Measurements from ENCODE around the gene SIAE. TPM values are rescaled to one million over a fixed set of nuclear protein-coding genes. Genes with fewer than 3 reads are reported as not detected.
"Not testable (repeated sequence)": the region's sequence is repeated elsewhere in the genome, so short reads cannot be mapped to it uniquely, and the experiment has no call there.

Gene SIAE
- total and polyA plus RNA-seq, 2 donors from 2014 or later: 53.2 to 59.7 TPM

DNA sequence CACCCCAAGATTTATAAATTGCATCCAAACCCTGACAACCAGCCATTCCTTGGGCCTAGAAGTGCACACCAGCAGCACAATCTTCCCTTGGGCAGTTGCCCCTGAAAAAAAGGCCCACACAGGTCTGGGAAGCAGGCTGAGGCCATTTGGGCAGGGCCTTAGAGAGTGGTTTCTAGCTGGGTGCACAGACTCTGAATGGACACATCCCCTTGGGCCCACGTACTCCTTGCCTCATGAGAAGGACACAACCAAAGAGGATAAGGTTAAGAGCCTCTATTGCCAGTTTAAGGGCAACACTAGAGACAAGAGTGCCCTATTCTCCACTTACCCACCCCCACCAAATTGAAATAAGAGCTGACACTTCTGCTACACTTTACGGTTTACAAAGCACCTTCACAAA lies 63.2 kb downstream of the SIAE start:
- Histone ChIP-seq H3K36me3 (ENCODE audit: control insufficient read depth in 2 of 3, insufficient read depth in 3 of 3, low read length in 3 of 3) (no peaks in the 10 kb centered on the region), H3K4me1 (ENCODE audit: control insufficient read depth in 2 of 3, insufficient read depth in 2 of 3, low read depth in 1 of 3, low read length in 3 of 3) (no peaks in the 10 kb centered on the region), H3K4me3 (ENCODE audit: low read length in 3 of 3) (no peak overlapping the region), H3K9ac (ENCODE audit: low read length in 3 of 3) (no peak overlapping the region), H3K9me3 (ENCODE audit: control insufficient read depth in 2 of 3, insufficient read depth in 1 of 3, low read length in 3 of 3) (no peaks in the 10 kb centered on the region), H3K27me3 (ENCODE audit: control insufficient read depth, insufficient read depth, low read length) (no peaks in the 10 kb centered on the region), H3K27ac (ENCODE audit: low read depth in 2 of 2, low read length in 2 of 2) (no peak overlapping the region)
- intact Hi-C loops (cut with DNase I): no loop called here
- FAIRE-seq (no peak), DNase-seq (no peak)
- TF ChIP-seq, protein P1, sequence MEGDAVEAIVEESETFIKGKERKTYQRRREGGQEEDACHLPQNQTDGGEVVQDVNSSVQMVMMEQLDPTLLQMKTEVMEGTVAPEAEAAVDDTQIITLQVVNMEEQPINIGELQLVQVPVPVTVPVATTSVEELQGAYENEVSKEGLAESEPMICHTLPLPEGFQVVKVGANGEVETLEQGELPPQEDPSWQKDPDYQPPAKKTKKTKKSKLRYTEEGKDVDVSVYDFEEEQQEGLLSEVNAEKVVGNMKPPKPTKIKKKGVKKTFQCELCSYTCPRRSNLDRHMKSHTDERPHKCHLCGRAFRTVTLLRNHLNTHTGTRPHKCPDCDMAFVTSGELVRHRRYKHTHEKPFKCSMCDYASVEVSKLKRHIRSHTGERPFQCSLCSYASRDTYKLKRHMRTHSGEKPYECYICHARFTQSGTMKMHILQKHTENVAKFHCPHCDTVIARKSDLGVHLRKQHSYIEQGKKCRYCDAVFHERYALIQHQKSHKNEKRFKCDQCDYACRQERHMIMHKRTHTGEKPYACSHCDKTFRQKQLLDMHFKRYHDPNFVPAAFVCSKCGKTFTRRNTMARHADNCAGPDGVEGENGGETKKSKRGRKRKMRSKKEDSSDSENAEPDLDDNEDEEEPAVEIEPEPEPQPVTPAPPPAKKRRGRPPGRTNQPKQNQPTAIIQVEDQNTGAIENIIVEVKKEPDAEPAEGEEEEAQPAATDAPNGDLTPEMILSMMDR (IDR thresholded peaks at IDR 0.05; ENCODE audit: borderline replicate concordance, extremely low read depth, insufficient read depth): no peak

DNA sequence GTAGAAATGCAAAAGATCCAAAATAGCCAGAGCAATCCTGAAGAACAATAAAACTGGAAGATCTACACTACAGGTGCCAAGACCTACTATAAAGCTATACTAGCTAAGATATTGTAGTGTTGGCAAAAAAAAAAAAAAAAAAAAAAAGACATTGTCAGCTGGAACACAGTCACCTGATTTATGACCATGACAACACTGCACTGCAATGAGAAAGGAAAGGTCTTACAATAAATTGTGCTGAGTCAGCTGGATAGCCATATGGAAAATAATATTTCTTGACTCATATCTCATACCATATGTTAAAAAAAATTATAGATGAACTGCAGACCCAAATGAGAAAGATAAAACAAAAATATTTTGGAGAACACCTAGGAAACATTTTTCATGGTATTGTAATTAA lies 65.4 kb downstream of the SIAE start:
- intact Hi-C loops (cut with DNase I): no loop called here

DNA sequence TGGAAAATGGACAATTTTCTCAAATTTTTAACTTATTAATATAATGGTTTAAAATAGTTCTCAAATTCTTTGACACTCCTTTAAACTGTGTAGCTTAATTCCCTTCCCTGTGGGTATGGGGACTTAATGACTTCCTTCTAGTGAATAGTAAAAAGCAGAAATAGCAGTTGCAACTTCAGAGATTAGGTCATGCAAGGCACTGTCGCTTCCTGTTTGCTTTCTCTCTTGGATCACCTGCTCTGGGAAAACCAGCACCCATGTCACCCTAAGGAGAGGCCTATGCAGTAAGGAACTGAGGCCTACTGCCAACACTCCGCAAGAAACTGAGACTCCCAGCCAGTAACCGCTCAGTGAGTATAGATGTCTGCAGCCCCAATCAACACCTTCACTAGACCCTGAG lies 67.8 kb downstream of the SIAE start:
- no peak overlapping the region for H3K27ac ChIP-seq (ENCODE audit: low read depth in 2 of 2, low read length in 2 of 2)
- H3K4me1 ChIP-seq (ENCODE audit: control insufficient read depth in 2 of 3, insufficient read depth in 2 of 3, low read depth in 1 of 3, low read length in 3 of 3): no peaks in the 10 kb centered on the region
- TF ChIP-seq, protein P1 (IDR thresholded peaks at IDR 0.05; ENCODE audit: borderline replicate concordance, extremely low read depth, insufficient read depth): no peak
- no peak overlapping the region for H3K4me3 ChIP-seq (ENCODE audit: low read length in 3 of 3)
- FAIRE-seq (no peak), DNase-seq (no peak)
- no peaks in the 10 kb centered on the region for H3K9me3 ChIP-seq (ENCODE audit: control insufficient read depth in 2 of 3, insufficient read depth in 1 of 3, low read length in 3 of 3)
- no peaks in the 10 kb centered on the region for H3K27me3 ChIP-seq (ENCODE audit: control insufficient read depth, insufficient read depth, low read length)
- intact Hi-C loops (cut with DNase I): no loop called here
- no peaks in the 10 kb centered on the region for H3K36me3 ChIP-seq (ENCODE audit: control insufficient read depth in 2 of 3, insufficient read depth in 3 of 3, low read length in 3 of 3)
- no peak overlapping the region for H3K9ac ChIP-seq (ENCODE audit: low read length in 3 of 3)

More for the DNA sequence above, 65.4 kb downstream of the SIAE start:
- no peak for FAIRE-seq
- no peak overlapping the region for H3K27ac ChIP-seq (ENCODE audit: low read depth in 2 of 2, low read length in 2 of 2)
- no peak overlapping the region for H3K9ac ChIP-seq (ENCODE audit: low read length in 3 of 3)
- no peak overlapping the region for H3K4me3 ChIP-seq (ENCODE audit: low read length in 3 of 3)
- no peaks in the 10 kb centered on the region for H3K27me3 ChIP-seq (ENCODE audit: control insufficient read depth, insufficient read depth, low read length)
- TF ChIP-seq, protein P1 (IDR thresholded peaks at IDR 0.05; ENCODE audit: borderline replicate concordance, extremely low read depth, insufficient read depth): no peak
- DNase-seq: no peak
- no peaks in the 10 kb centered on the region for H3K36me3 ChIP-seq (ENCODE audit: control insufficient read depth in 2 of 3, insufficient read depth in 3 of 3, low read length in 3 of 3)
- no peaks in the 10 kb centered on the region for H3K9me3 ChIP-seq (ENCODE audit: control insufficient read depth in 2 of 3, insufficient read depth in 1 of 3, low read length in 3 of 3)
- no peaks in the 10 kb centered on the region for H3K4me1 ChIP-seq (ENCODE audit: control insufficient read depth in 2 of 3, insufficient read depth in 2 of 3, low read depth in 1 of 3, low read length in 3 of 3)

DNA sequence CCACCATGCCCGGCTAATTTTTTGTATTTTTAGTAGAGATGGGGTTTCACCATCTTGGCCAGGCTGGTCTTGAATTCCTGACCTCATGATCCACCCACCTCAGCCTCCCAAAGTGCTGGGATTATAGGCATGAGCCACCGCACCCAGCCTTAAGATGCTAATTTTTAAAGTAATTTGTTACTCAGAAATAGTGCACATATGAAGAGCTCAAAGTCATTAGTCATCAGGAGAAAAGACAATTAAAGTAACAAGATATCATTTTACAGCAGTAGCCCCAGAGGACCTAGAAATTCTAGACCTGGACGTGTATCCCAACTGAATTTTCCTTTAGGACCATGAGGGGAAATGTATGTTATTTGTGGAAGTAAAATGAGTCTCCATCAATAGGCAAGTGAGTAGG lies 70.8 kb downstream of the SIAE start:
- FAIRE-seq; H3K27me3 ChIP-seq (ENCODE audit: control insufficient read depth, insufficient read depth, low read length); DNase-seq; H3K27ac ChIP-seq (ENCODE audit: low read depth in 2 of 2, low read length in 2 of 2); H3K9me3 ChIP-seq (ENCODE audit: control insufficient read depth in 2 of 3, insufficient read depth in 1 of 3, low read length in 3 of 3); H3K4me3 ChIP-seq (ENCODE audit: low read length in 3 of 3); H3K4me1 ChIP-seq (ENCODE audit: control insufficient read depth in 2 of 3, insufficient read depth in 2 of 3, low read depth in 1 of 3, low read length in 3 of 3); H3K9ac ChIP-seq (ENCODE audit: low read length in 3 of 3); H3K36me3 ChIP-seq (ENCODE audit: control insufficient read depth in 2 of 3, insufficient read depth in 3 of 3, low read length in 3 of 3); intact Hi-C loops (cut with DNase I): not testable (repeated sequence)
